ENCODE results near the gene GNG14.
"Not testable (repeated sequence)": the region's sequence is repeated elsewhere in the genome, so short reads cannot be mapped to it uniquely, and the experiment has no call there.

The GNG14 gene

DNA sequence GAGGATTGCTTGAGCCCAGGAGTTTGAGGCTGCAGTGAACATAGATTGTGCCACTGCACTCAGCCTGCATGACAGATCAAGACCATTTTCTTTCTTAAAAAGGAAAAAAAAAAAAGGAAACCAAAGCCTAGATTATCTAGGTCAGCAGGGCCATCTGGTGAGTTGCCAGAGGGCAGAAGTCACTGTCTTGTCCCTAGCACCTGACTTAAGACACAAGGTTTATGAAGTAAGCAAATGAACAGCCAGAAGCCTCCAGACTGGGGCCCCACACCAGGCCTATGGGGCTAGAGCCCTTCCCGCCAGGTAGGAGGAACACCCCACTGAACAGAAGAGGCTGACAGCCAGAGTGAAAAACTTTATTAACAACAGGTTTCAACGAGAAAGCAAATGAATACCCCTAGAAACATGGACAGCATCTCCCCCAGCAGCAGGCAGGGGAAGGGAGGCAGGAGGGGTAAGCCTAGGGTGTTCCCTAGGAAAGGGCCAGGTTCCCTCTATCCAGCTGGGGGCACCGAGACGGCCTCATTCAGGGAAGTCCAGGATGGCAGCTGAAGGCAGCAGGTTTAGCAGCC lies 20.0 kb upstream of the GNG14 start:
- no peak for DNase-seq

GRCh38 chr19:12668346-12668745 lies 19.5 kb upstream of the GNG14 start:
- DNase-seq = no peak

DNA sequence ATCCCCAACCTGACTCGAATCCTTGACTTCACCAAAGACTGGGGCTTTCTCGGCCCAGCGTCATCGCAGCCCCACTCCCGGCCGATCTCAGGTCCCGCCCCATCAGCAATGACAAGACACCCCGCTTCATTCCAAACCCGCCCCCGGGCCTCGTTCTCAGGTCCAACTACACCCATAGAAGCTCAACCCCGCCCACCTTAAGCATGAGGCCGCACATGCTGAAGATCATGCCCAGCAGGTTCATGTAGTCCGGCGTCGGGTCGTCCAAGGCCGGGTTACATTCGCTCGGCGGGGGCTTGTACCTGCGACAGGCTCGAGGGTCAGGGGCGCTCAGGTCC lies 18.9 kb upstream of the GNG14 start:
- DNase-seq = peak; percentile 42

GRCh38 chr19:12669270-12670158 lies 18.3 kb upstream of the GNG14 start:
- peak; percentile 72 for DNase-seq

- no peak for DNase-seq
These were observed 17.5 kb upstream of the GNG14 start for GRCh38 chr19:12670159-12670928.

DNA sequence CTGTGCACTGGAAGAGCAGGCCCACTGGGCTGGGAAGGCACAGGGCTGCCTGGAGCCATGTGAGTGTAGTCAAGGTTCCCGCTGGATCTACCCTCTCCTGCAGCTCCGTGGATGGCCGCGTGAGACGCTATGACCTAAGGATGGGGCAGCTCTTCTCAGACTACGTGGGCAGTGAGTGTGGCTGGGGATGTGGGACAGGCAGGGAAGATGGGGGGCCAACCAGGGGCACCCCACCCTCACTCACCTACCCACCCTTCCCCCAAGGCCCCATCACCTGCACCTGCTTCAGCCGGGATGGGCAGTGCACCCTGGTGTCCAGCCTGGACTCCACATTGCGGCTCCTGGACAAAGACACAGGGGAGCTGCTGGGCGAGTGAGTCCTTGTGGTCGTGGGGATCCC lies 15.1 kb upstream of the GNG14 start:
- DNase-seq = no peak

GRCh38 chr19:12675399-12675798 lies 12.4 kb upstream of the GNG14 start:
- no peak for DNase-seq

DNA sequence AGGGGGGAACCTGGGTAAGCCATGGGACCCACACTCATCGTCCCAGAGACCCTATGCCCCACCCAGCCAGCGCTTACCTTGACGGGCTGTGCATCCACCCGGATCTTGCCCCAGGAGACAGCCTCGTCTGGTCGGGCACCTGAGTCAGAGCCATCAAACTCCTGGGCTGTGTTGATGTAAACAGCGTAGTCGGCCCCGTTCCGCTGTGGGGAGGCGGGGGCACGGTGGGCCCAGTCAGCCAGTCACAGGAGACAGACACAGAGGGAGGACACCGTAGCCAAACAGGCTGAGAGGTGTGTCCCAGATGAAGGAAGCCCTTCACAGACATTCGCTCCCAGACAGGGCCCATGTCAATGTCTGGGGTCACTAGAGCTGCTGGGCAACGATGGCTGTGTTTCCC lies 11.9 kb upstream of the GNG14 start:
- DNase-seq = no peak

- DNase-seq = peak; percentile 38
These were observed 11.4 kb upstream of the GNG14 start for GRCh38 chr19:12676384-12676792.

DNA sequence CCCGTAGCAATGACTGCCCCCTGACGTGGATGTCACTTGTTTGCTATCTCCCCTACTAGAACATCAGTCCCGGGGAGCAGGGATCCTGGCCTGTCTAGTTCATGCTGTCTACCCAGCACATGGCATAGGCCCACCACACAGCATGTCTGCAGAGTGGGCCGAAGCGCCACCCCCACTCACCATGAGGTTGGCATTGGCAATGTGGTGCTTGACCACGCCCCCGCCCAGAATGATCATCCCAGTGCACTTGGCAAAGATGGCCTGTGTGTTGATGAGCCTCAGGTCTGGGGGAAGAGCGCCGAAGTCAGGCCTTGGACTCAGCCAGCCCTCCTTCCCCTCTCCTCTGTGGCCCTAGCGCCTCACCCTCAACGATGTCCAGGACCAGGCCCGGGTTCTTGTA lies 10.9 kb upstream of the GNG14 start:
- DNase-seq = no peak

DNA sequence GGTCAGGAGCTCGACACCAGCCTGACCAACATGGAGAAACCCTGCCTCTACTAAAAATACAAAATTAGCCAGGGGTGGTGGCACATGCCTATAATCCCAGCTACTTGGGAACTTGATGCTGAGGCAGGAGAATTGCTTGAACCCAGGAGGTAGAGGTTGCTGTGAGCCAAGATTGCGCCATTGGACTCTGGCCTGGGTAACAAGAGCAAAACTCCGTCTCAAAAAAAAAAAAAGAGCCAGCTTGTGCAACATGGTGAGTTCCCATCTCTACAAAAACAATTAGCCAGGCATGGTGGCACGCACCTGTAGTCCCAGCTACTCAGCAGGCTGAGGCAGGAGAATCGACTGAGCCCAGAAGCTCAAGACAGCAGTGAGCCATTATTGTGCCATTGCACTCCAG lies 9.8 kb upstream of the GNG14 start:
- not testable (repeated sequence) for DNase-seq

DNA sequence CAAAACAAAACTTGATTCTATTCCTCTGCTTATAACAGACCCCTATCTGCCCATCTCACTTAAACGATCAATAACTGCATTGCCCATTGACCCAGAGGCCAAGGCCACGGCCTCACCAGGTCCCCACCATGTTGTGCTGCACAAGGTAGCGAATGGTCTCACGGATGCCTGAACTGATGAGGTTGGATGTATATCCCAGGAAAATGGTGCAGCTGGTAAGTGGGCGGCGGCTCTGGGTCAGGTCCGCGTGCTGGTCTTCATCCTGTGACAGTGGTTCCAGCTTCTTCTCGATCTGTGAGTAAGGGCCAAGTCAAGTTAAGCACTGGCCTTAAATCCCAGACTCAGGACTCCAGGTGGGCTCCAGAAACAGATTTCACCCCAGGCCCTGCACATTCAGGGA lies 7.8 kb upstream of the GNG14 start:
- DNase-seq = no peak

- DNase-seq = peak; percentile 85
These were observed 6.5 kb upstream of the GNG14 start, which contains the start of gene DHPS for GRCh38 chr19:12681074-12681987. DHPS (minus strand) TSS chr19:12681880; CDS start chr19:12681766, 114 bp downstream.

DNA sequence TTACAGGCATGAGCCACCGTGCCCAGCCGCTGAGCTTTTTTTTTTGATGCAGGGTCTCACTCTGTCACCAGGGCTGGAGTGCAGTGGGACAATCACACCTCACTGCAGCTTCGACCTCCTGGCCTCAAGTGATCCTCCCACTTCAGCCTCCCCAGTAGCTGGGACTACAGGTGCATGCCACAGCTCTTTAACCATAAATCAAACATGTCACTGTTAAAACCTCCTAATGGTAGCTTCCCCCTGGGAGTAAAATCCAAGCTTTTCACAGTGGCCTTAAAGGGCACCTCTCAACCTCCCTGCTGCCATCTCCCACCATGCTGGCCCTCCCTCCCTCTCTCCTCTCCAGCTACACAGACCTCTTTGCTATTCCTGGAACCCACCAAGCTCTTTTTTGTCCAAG lies 2.0 kb upstream of the GNG14 start:
- no peak for DNase-seq

GRCh38 chr19:12689012-12689411 lies 1.2 kb downstream of the GNG14 start:
- no peak for DNase-seq

DNA sequence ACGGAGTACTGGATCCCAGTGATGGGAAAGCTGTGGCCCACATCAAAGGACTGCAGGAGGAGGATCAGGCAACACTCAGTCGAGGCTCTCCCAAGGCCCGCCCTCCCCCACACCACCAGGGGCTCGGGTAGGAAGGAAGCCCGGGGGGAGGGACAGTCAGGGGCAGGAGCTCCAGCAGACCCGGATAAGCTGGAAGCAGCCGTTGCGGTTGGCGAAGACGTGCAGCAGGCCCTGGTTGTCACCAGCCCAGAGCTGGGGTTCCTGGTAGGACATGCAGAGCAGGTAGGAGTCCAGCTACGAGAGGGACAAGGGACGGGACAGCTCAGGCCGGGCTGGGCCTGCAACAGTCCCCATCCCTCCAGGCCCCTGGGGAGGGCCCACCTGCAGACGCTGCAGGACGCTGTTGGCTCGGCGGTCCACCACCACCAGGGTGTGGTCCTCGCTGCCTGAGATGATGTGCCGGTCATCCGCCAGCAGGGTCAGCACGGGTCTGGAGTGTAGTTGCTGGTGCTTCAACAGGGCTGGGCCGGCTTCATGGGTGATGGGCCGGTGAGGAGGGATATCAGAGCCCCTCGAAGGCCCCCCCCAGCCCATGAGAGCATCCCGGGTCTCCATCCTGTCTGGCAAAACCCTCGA lies 1.9 kb downstream of the GNG14 start:
- no peak for DNase-seq

DNA sequence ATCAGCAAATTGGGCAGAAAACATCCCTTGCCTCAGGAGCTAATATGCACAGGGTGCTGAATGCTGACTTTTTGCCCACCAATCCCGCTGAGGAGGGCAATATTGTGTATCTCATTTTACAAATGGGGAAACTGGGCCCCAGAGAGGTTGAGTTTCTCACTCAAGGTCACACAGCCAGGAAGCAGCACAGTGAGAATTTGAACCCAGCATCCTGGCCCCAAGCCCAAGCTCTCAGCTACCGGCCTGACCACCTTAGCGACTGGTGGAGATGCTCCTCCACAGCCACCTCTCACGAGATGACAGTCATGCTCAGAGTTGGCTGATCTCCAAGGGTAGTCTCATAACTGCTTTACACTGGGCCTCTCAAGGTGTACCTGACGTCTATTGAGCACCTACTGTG lies 5.2 kb downstream of the GNG14 start:
- DNase-seq = no peak

- DNase-seq = no peak
These were observed 6.8 kb downstream of the GNG14 start for GRCh38 chr19:12694641-12695040.

DNA sequence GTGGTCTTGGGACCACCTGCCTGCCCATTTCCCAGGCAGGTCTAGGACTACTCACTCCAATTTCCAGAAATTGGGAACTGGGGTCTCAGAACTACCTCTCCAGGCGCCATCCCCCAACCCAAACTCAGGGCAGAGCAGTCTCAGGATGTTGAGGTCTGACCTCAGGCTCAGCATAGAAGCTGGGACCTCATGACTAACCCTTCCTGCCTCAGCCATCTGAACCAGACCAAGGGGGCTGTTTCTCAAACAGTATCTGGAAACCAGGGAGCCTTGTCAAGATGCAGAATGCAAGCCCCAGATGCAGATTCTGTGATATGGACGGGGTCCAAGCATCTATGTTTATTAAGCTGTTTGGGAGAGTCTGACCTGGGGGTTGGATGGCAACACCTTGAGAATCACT lies 7.3 kb downstream of the GNG14 start:
- DNase-seq = no peak

GRCh38 chr19:12695514-12695913 lies 7.7 kb downstream of the GNG14 start:
- DNase-seq = no peak

- no peak for DNase-seq
These were observed 8.2 kb downstream of the GNG14 start for GRCh38 chr19:12695997-12696365.

Measured in T1000 (cell line).